ENCODE results near the gene PPP2R3A. TPM values are rescaled to one million over a fixed set of nuclear protein-coding genes. Genes with fewer than 3 reads are reported as not detected.

The PPP2R3A gene
- total RNA-seq = 10 to 100 TPM in 1 of 2 donors, 1 to 10 TPM in 1; 9.0 to 25.9 TPM

DNA sequence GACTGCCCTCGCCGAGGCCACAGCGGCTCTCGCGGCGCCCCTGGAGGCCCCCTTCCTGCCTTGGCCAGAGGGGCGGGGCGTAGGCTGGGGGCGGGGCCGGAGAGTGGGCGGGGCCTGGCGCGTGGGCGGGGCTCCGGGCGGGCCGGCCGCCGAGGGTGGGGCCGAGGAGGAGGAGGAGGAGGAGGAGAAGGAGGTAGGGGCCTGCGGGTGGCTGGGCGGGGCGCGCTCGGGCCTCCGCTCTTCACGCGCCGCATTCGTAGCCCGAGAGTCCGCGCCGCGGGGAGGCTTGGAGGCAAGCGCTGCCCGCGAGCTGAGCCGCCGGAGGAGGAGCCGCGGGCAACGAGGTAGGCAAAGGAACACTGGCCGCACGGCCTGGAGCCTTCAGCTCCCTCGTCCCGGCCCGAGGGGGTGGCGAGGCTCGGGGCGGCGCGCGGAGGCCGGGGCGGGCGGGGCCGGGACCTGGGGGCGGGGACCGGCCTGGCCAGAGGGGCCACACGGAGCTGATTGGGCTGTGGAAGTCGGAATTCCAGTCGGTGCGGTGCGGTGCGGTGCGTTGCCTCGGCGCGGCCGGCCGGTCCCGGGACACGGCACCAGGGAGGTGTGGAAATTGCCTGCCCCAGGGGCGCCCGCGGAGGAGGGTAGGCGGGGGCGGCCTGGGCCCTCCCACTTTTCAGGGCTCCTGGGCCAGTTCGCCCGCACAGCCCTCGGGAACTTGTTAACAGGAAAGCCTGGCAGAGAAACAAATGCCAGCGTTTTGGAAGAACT, at the start of gene PPP2R3A:
Gene PPP2R3A, plus strand, starts transcription at position 223 of the 765 bp plus-strand sequence. CDS start 35,771 bp downstream, outside the sequence.
- DNase-seq (ENCODE audit: low spot score) = peak; percentile 74
- Histone ChIP-seq H3K4me1 (replicated peaks) (no peaks in the 10 kb centered on the region), H3K4me3 (peak within 1 kb of the TSS; percentile 70 to 79), H3K27ac (peak within 1 kb of the TSS; percentile 89 to 93), H3K9me3 (no peaks in the 10 kb centered on the region), H3K36me3 (no peaks in the 10 kb centered on the region), H3K27me3 (replicated peaks; ENCODE audit: insufficient read depth) (no peaks in the 10 kb centered on the region)
- intact Hi-C loops (cut with DNase I) = loop anchor here (10.0 kb wide), 1 partner anchor 1049 kb away; no protein-coding TSS in a partner anchor
- WGBS = under 1% methylated on average over 77 of the region's 83 CpGs
- TF ChIP-seq CTCF (IDR thresholded peaks at IDR 0.05) (peak in 1 of 4 experiments; percentile 1), POLR2A (IDR thresholded peaks at IDR 0.05) (peak; percentile 60), POLR2AphosphoS5 (IDR thresholded peaks at IDR 0.05) (peak; percentile 32)

DNA sequence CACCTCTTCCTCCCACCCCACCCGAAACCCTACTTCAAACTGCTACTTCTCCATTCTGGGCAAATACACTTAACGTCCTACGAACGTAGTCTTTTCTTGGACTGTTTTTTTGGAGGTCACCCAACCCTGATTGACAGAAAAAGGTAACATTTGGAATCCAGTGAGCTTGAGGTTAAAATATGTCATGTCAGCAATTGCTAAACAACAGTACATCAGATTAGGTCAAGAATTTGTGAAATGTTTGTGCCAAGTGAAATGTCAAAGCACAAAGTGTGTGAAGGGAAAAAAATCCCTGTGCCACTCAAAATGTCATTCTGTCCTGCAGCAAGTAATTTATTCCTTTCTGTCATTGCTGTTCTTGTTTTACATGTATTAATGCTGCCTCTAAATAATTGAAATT, 49.2 kb upstream of the PPP2R3A start:
- TF ChIP-seq POLR2A (IDR thresholded peaks at IDR 0.05) (no peak), POLR2AphosphoS5 (IDR thresholded peaks at IDR 0.05) (no peak)
- H3K9me3 ChIP-seq = no peaks in the 10 kb centered on the region
- H3K4me3 ChIP-seq = no peak overlapping the region
- 76% methylated on average over 4 of the region's 4 CpGs for WGBS
- no peaks in the 10 kb centered on the region for H3K27me3 ChIP-seq (replicated peaks; ENCODE audit: insufficient read depth)
- H3K4me1 ChIP-seq (replicated peaks) = no peaks in the 10 kb centered on the region
- H3K36me3 ChIP-seq = no peaks in the 10 kb centered on the region
- no peak for DNase-seq (ENCODE audit: low spot score)
- no peak overlapping the region for H3K27ac ChIP-seq
- intact Hi-C loops (cut with DNase I) = no loop called here

GRCh38 chr3:135917076-135917475, 48.5 kb upstream of the PPP2R3A start:
- intact Hi-C loops (cut with DNase I) = no loop called here
- H3K4me3 ChIP-seq = no peak overlapping the region
- no peak for DNase-seq (ENCODE audit: low spot score)
- no peaks in the 10 kb centered on the region for H3K9me3 ChIP-seq
- H3K36me3 ChIP-seq = no peaks in the 10 kb centered on the region
- no peak overlapping the region for H3K27ac ChIP-seq
- 18% methylated on average over 3 of the region's 3 CpGs for WGBS
- no peaks in the 10 kb centered on the region for H3K4me1 ChIP-seq (replicated peaks)
- TF ChIP-seq POLR2AphosphoS5 (IDR thresholded peaks at IDR 0.05) (no peak), CTCF (IDR thresholded peaks at IDR 0.05) (no peak), POLR2A (IDR thresholded peaks at IDR 0.05) (no peak)
- no peaks in the 10 kb centered on the region for H3K27me3 ChIP-seq (replicated peaks; ENCODE audit: insufficient read depth)

DNA sequence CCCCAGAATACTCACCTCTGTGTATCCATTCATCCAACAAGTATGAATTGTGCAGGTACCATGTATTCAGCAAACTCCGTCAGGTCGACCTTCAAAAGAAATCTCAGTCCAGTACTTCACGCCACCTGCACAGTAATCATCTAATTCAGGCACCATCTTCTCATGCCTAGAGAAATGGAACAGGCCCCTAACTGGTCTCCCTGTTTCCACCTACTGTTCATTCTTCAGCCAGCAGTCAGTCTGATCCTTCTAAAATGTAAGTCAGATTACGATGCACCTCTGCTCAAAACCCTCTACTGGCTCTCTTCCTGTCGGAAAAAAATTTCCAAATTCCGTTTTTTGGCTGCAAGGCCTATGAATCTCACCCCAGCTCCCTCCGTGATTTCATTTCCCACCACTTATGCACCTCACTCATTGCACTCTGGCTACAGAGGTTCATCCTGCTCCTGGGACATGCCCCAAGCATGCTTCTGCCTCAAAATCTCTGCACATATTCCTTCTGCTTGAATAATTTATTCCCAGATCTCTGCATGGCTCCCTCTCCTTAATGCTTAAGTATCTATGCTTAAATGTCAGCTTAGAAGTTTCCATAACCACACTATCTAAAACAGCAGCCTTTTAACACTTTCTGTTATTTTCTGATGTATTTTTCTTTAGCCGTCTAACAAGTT, 47.5 kb upstream of the PPP2R3A start:
- no peaks in the 10 kb centered on the region for H3K9me3 ChIP-seq
- no peaks in the 10 kb centered on the region for H3K36me3 ChIP-seq
- WGBS = 91% methylated on average over 8 of the region's 8 CpGs
- TF ChIP-seq POLR2A (IDR thresholded peaks at IDR 0.05) (no peak), POLR2AphosphoS5 (IDR thresholded peaks at IDR 0.05) (no peak), CTCF (IDR thresholded peaks at IDR 0.05) (no peak)
- no peaks in the 10 kb centered on the region for H3K27me3 ChIP-seq (replicated peaks; ENCODE audit: insufficient read depth)
- H3K27ac ChIP-seq = no peak overlapping the region
- intact Hi-C loops (cut with DNase I) = loop anchor here (2.0 kb wide), 1 partner anchor 125 kb away; no protein-coding TSS in a partner anchor
- no peaks in the 10 kb centered on the region for H3K4me1 ChIP-seq (replicated peaks)
- H3K4me3 ChIP-seq = no peak overlapping the region
- no peak for DNase-seq (ENCODE audit: low spot score)

DNA sequence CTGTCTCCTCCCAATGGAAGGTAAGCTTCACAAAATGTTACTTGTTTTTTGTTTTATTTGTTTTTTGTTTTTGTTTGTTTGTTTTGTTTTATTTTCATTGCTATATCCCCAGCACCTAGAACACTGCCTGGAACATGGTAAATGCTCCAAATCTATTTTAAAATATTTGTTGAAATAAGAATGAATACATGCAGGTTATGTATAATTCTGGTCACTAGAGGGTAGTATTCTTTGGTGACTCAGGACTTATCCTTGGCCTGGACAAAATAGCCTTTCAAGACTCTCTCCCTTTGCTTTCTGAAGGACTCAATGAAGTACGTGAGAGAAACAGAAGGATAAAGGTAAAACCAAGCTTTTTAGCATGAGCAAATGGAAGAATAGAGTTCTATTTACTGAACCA, 46.9 kb upstream of the PPP2R3A start:
- Histone ChIP-seq H3K4me3 (no peak overlapping the region), H3K27ac (no peak overlapping the region), H3K27me3 (replicated peaks; ENCODE audit: insufficient read depth) (no peaks in the 10 kb centered on the region), H3K9me3 (no peaks in the 10 kb centered on the region), H3K4me1 (replicated peaks) (no peaks in the 10 kb centered on the region), H3K36me3 (no peaks in the 10 kb centered on the region)
- no peak for DNase-seq (ENCODE audit: low spot score)
- intact Hi-C loops (cut with DNase I) = loop anchor here (2.0 kb wide), 1 partner anchor 124 kb away; no protein-coding TSS in a partner anchor
- no peak for TF ChIP-seq POLR2A (IDR thresholded peaks at IDR 0.05)
- peak in 3 of 4 experiments; percentile 26 to 55 (median 34) for TF ChIP-seq CTCF (IDR thresholded peaks at IDR 0.05)
- WGBS = 50% methylated on average over 1 of the region's 1 CpG

All from prostate gland (tissue), 2 donors.